Stimulated activated CD4-positive, alpha-beta T cell treated with anti-CD3 and anti-CD28 coated beads, TNF-alpha, amount 100 ng/mL, for 1 hour (primary cell): ENCODE data around the gene SMG7.
A peak's percentile ranks its signal among the peaks of the same experiment; 100 is the strongest.

Source experiments
- DNase-seq, 3 donors: peaks; one replicate each; pipeline ENCODE4 v3.0.0-alpha.2; 2020; ENCODE audit warnings: low read depth in 3 of 3, low spot score in 1 of 3

Gene SMG7

GRCh38 chr1:183466781-183467180 is 5.5 kb upstream of the SMG7 start:
- DNase-seq = no peak

DNA sequence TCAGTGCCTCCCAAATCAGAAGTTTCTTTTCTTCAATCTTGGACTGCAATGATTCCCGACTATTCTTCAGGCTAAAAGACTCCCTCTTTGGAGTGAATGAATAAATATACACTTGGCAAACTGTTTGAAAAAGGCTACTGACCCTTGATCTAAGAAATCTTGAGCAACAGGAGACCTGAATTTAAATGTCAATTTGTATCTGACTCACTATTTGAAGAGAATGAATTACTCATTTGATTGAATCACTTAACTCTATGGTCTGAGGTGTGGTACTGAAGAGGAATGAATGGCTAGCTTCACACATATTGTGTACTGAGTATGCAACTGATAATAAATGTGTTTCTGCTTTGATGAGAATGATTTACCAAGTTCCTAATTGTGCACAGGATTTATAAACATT is 4.6 kb upstream of the SMG7 start:
- no peak for DNase-seq

DNA sequence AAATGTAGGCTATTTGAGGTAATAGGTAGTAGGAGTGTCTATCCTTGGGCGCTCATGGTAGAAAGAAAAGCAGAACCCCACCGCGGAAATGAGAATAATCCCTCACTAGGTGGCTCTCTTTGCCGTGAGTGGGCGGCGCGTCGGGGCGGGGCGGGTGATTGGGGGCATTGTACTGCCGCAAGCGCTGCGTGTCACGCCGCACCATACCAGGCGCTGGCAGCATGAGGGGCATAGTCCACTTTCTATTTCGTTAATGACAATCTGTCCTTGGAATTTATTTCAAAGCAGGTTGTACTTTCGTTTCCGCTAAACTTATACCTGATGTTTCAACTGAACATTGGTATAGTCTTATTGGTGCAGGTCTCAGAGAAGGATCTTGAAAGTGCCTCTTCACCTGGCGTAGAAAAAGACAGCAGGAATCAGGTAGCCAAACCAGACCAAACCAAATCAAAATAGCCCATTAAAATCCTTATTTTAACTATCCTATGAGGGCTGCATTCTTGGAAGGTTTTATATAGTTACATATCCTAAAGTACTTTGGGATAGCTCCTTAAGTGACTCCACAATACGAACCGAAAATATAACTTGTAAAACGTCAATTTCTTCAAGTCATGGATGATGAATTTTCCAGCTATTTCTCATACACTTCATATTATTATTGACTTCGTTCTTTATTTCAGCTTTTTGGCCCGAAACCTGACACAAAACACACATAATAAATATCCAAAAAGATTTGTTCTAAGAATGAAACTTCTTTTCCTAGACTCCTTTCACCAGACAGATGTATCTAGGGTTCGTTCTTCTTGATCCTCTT is 1.9 kb upstream of the SMG7 start:
- DNase-seq = peak; percentile 68 to 84 (median 75)

GRCh38 chr1:183470961-183471742 is 1.1 kb upstream of the SMG7 start:
- peak; percentile 19 to 56 (median 24) for DNase-seq

GRCh38 chr1:183471743-183472487 is 384 bp upstream of the SMG7 start:
- DNase-seq = peak; percentile 94 to 96 (median 95)

- no peak for DNase-seq
Observed at GRCh38 chr1:183473217-183473536, 878 bp downstream of the SMG7 start.

- DNase-seq = no peak
Observed at GRCh38 chr1:183476081-183476480, 3.8 kb downstream of the SMG7 start.

GRCh38 chr1:183477986-183478781 is 5.9 kb downstream of the SMG7 start:
- no peak for DNase-seq

- DNase-seq = no peak
Observed at GRCh38 chr1:183480971-183481441, 8.7 kb downstream of the SMG7 start.

DNA sequence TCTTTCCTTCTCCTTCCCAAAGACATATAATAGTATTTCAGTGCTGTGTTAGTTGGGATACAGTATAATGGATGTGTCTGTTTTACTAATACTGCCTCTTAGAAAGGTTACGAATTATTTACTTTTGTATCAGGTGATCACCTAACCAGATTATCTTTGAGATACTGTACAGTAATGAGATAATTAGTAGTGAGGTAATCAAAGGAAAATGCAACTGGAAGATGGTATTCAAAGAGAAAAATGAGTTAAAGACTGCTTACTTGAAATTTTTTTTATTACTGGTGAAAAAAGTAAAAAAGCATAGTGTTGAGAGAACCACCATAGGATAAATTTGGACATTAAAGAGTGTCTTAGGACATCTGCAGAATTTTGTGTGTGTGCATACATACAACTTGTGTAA is 10.9 kb downstream of the SMG7 start:
- no peak for DNase-seq

GRCh38 chr1:183484254-183484653 is 12.0 kb downstream of the SMG7 start:
- DNase-seq = no peak

- DNase-seq = no peak
Observed at GRCh38 chr1:183484851-183485250, 12.6 kb downstream of the SMG7 start.

GRCh38 chr1:183487674-183488442 is 15.6 kb downstream of the SMG7 start:
- no peak for DNase-seq

- DNase-seq = no peak
Observed at GRCh38 chr1:183490932-183491331, 18.6 kb downstream of the SMG7 start.

DNA sequence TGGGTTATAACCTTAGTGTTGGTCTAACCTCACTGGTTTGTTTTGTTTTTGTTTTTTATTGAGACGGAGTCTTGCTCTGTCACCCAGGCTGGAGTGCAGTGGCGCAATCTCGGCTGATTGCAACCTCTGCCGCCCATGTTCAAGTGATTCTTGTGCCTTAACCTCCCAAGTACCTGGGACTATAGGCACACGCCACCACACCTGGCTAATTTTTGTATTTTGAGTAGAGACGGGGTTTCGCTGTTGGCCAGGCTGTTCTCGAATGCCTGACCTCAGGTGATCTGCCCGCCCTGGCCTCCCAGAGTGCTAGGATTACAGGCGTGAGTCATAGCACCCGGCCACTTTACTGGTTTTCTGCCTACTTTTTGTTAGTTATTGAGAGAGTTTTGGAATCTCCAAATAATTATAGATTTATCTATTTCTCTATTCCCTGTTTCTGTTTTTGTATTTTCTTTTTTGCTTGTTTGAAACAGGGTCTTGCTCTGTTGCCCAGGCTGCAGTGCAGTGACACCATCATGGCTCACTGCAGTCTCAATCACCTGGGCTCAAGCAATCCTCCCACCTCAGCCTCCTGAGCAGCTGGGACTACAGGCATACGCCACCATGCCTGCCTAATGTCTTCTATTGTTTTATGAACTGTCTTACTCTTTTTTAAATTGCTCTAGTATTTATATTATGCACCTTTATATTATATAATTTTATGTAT is 21.4 kb downstream of the SMG7 start:
- no peak for DNase-seq

GRCh38 chr1:183495420-183495819 is 23.1 kb downstream of the SMG7 start:
- DNase-seq = no peak

- DNase-seq = no peak
Observed at GRCh38 chr1:183497218-183497617, 24.9 kb downstream of the SMG7 start.

- no peak for DNase-seq
Observed at GRCh38 chr1:183498342-183498991, 26.2 kb downstream of the SMG7 start.

GRCh38 chr1:183505454-183506089 is 33.3 kb downstream of the SMG7 start:
- DNase-seq = no peak
